K562 (cell line): ENCODE results near the gene DPEP2. TPM values are rescaled to one million over a fixed set of nuclear protein-coding genes. Genes with fewer than 3 reads are reported as not detected.

Experiments
- ATAC-seq: fragments of 200-7000 bp; cut with Tn5 transposase; 3 replicates; pipeline ENCODE4 v1.9.1; 2020; ENCODE audit warnings: moderate library complexity
- BruUV-seq: library from RNA; stranded (reverse); fragments of 400-500 nt; replicated peaks from 2 replicates; lab custom pipeline; 2021; lab: Mats Ljungman, UMichigan
- CTCF ChIA-PET: fragments of 300-600 bp; formaldehyde crosslinking; extraction: SDS; loops from one replicate; lab custom pipeline; 2021; ENCODE audit warnings: low intra/inter-chr PET ratio; lab: Yijun Ruan, JAX
- POLR2A ChIA-PET: fragments of 300-600, 350-650 bp; sonication (Branson Sonifier 250); formaldehyde crosslinking; extraction: SDS; loops from one replicate; lab custom pipeline; 2021; ENCODE audit warnings: antibody characterized with exemption, inconsistent platforms; lab: Yijun Ruan, JAX
- DNase-seq, 4 experiments: peaks; one replicate each; pipeline versions ENCODE4 v3.0.0 to v3.0.0-alpha.2; 2011 to 2018; ENCODE audit warnings: low spot score in 3 of 4, mixed read lengths in 3 of 4; ENCODE audit errors: extremely low read depth in 1 of 4
- FAIRE-seq: peaks from 2 replicates; lab custom pipeline; 2011; peaks lifted over from hg19 to GRCh38; lab: Jason Lieb, UNC
- H2AFZ ChIP-seq: 2 replicates; pipeline ENCODE4 v1.6.0; 2011; ENCODE audit warnings: low read depth, low read length, control low read depth, inconsistent platforms
- H3K27ac ChIP-seq: fragments of 200-600 bp; 3 replicates; pipeline ENCODE4 v1.8.0; 2011; ENCODE audit warnings: low read depth, mild to moderate bottlenecking, control low read depth, inconsistent platforms, low read length, moderate library complexity, mixed read lengths; ENCODE audit errors: extremely low read depth
- H3K27me3 ChIP-seq, 2 experiments: fragments of 300-600 bp in 1 of 2; 2 replicates in 1 of 2; 3 replicates in 1 of 2; pipeline versions ENCODE4 v1.6.0 to v1.8.0; 2011; ENCODE audit warnings: inconsistent platforms in 2 of 2, low read length in 2 of 2, mild to moderate bottlenecking in 1 of 2, mixed read lengths in 1 of 2, moderate library complexity in 1 of 2; ENCODE audit not compliant: control insufficient read depth in 2 of 2, insufficient read depth in 2 of 2
- H3K36me3 ChIP-seq: fragments of 300-600 bp; 3 replicates; pipeline ENCODE4 v1.8.0; 2011; ENCODE audit warnings: mild to moderate bottlenecking, low read length, inconsistent platforms; ENCODE audit not compliant: control insufficient read depth, insufficient read depth
- H3K4me1 ChIP-seq, 2 experiments: fragments of 200-600 bp in 1 of 2; replicated peaks in 1 of 2; 2 replicates in 1 of 2; 3 replicates in 1 of 2; pipeline versions ENCODE4 v1.5.1 to v1.8.0; 2011; ENCODE audit warnings: inconsistent platforms in 2 of 2, low read length in 2 of 2, mild to moderate bottlenecking in 1 of 2, mixed read lengths in 1 of 2, moderate library complexity in 1 of 2; ENCODE audit not compliant: control insufficient read depth in 2 of 2, insufficient read depth in 2 of 2
- H3K4me2 ChIP-seq: 2 replicates; pipeline ENCODE4 v1.6.1; 2011; ENCODE audit warnings: low read length, control low read depth, inconsistent platforms, mixed read lengths; ENCODE audit not compliant: insufficient read depth
- H3K4me3 ChIP-seq: fragments of 200-600 bp; sonication (generic), shearing (Covaris generic); 2 replicates; pipeline ENCODE4 v1.5.1; 2016; ENCODE audit warnings: control low read depth, inconsistent platforms
- H3K79me2 ChIP-seq: fragments of 200-600 bp; 3 replicates; pipeline ENCODE4 v1.8.0; 2011; ENCODE audit warnings: low read length, inconsistent platforms; ENCODE audit not compliant: control insufficient read depth, insufficient read depth
- H3K9ac ChIP-seq, 2 experiments: 2 replicates each; pipeline versions ENCODE4 v1.6.0 to v1.6.1; 2011; ENCODE audit warnings: low read depth in 2 of 2, low read length in 2 of 2, control low read depth in 1 of 2, inconsistent platforms in 1 of 2, mild to moderate bottlenecking in 1 of 2, mixed read lengths in 1 of 2; ENCODE audit not compliant: insufficient read depth in 1 of 2
- H3K9me1 ChIP-seq: one replicate; pipeline ENCODE4 v1.6.0; 2011; ENCODE audit warnings: inconsistent platforms, mild to moderate bottlenecking, low read length, moderate library complexity; ENCODE audit not compliant: control insufficient read depth, insufficient read depth
- H3K9me3 ChIP-seq: replicated peaks from 2 replicates; pipeline ENCODE4 v1.5.1; 2011; ENCODE audit warnings: low read depth, low read length, inconsistent platforms; ENCODE audit not compliant: control insufficient read depth, insufficient read depth
- H4K20me1 ChIP-seq: replicated peaks from 2 replicates; pipeline ENCODE4 v1.6.1; 2011; ENCODE audit warnings: low read length, inconsistent platforms, mixed read lengths; ENCODE audit not compliant: control insufficient read depth, insufficient read depth
- BRF1 ChIP-seq: IDR thresholded peaks from 3 replicates; pipeline ENCODE4 v1.6.1; 2011; ENCODE audit warnings: borderline replicate concordance, mild to moderate bottlenecking; ENCODE audit not compliant: insufficient read length; ENCODE audit errors: extremely low read depth
- EZH2 ChIP-seq: IDR thresholded peaks from 2 replicates; pipeline ENCODE4 v1.6.1; 2012; ENCODE audit warnings: low read depth, mild to moderate bottlenecking, inconsistent platforms, low read length, borderline replicate concordance
- FOXP1 ChIP-seq: sonication (generic); formaldehyde crosslinking; IDR thresholded peaks from 2 replicates; pipeline ENCODE4 v1.8.0; 2022; ENCODE audit warnings: mild to moderate bottlenecking, missing genetic modification reagents
- GATAD2B ChIP-seq: fragments of 450-650 bp; IDR thresholded peaks from 2 replicates; pipeline ENCODE4 v1.6.1; 2017; ENCODE audit warnings: mild to moderate bottlenecking, borderline replicate concordance
- GTF2A2 ChIP-seq: IDR thresholded peaks from 2 replicates; pipeline ENCODE4 v1.6.1; 2016; ENCODE audit warnings: mild to moderate bottlenecking, missing genetic modification characterization, missing compliant biosample characterization
- HNRNPL ChIP-seq: fragments of 200-400 bp; formaldehyde crosslinking; IDR thresholded peaks from 2 replicates; pipeline ENCODE4 v1.6.1; 2017; ENCODE audit warnings: low read depth, mild to moderate bottlenecking, low read length
- MEF2A ChIP-seq: IDR thresholded peaks from 2 replicates; pipeline ENCODE4 v1.6.1; 2011; ENCODE audit warnings: low read depth, mild to moderate bottlenecking, low read length, moderate library complexity; ENCODE audit not compliant: control insufficient read depth
- NR2C1 ChIP-seq, 2 experiments: fragments of 450-650 bp; IDR thresholded peaks; 2 replicates each; pipeline ENCODE4 v1.6.1; 2017; ENCODE audit warnings: mild to moderate bottlenecking in 2 of 2, antibody characterized with exemption in 1 of 2, inconsistent platforms in 1 of 2, missing compliant biosample characterization in 1 of 2, missing genetic modification characterization in 1 of 2
- TRIM24 ChIP-seq, 2 experiments: fragments of 450-650 bp; IDR thresholded peaks; 2 replicates each; pipeline ENCODE4 v1.6.1; 2016
- ZNF274 ChIP-seq: IDR thresholded peaks from 2 replicates; pipeline ENCODE4 v1.6.1; 2011; ENCODE audit warnings: low read depth, mild to moderate bottlenecking, low read length, moderate library complexity, borderline replicate concordance
- WGBS: fragments of 100-300 bp; shearing (Covaris generic); methylation state at CpG from one replicate; pipeline ENCODE4 v1.1.6; 2016; ENCODE audit warnings: low coverage, mixed read lengths; ENCODE audit not compliant: insufficient coverage; ENCODE audit errors: missing lambda C conversion rate; 5-methylcytosine and 5-hydroxymethylcytosine counted together
- in situ Hi-C: fragments of 300-500 bp; cut with MboI; formaldehyde crosslinking; loops from 4 replicates; pipeline ENCODE4 v1.15.0; 2018; ENCODE audit warnings: inconsistent platforms, mixed read lengths
- intact Hi-C: fragments of 100-400 bp; cut with micrococcal nuclease; formaldehyde crosslinking; loops from 2 replicates; pipeline ENCODE4 v1.14.2; 2022
- polyA plus RNA-seq, 8 experiments: library from polyadenylated mRNA; depleted of rRNA in 4 of 8; stranded (reverse) in 5 of 8; unstranded in 3 of 8; fragments of >200 nt; fragmentation: Nextera tagmentation in 2 of 8; fragmentation: Illumina TruSeq in 1 of 8; extraction: Ambion mirVana in 2 of 8; extraction: Trizol in 1 of 8; gene quantifications; 2 replicates each; pipeline versions ENCODE4 v1.2.1 to v1.2.3, GENCODE V29; 2011 to 2014; ENCODE audit warnings: inconsistent platforms in 1 of 8, missing spikeins in 1 of 8
- total RNA-seq, 7 experiments: library from RNA; depleted of rRNA in 6 of 7; stranded (reverse); fragments of >200 nt in 6 of 7; fragmentation: Illumina TruSeq in 2 of 7; extraction: Trizol in 2 of 7; gene quantifications; 2 replicates each; pipeline versions ENCODE4 v1.2.1 to v1.2.3, GENCODE V29; 2011 to 2021; ENCODE audit warnings: low replicate concordance in 1 of 7
- TF ChIP-seq, protein P1 (sequence below): IDR thresholded peaks from 2 replicates; pipeline ENCODE4 v1.6.1; 2016; ENCODE audit warnings: missing genetic modification characterization, missing compliant biosample characterization
- TF ChIP-seq, protein P2 (sequence below): fragments of 450-650 bp; IDR thresholded peaks from 2 replicates; pipeline ENCODE4 v1.7.0; 2016; ENCODE audit warnings: borderline replicate concordance

Gene DPEP2
- total and polyA plus RNA-seq, 9 of the 15 experiments (the other 6 are each of a cell fraction or from before 2014, with no cell fraction given), result 0.14 to 1.2 (median 0.38) TPM

DNA sequence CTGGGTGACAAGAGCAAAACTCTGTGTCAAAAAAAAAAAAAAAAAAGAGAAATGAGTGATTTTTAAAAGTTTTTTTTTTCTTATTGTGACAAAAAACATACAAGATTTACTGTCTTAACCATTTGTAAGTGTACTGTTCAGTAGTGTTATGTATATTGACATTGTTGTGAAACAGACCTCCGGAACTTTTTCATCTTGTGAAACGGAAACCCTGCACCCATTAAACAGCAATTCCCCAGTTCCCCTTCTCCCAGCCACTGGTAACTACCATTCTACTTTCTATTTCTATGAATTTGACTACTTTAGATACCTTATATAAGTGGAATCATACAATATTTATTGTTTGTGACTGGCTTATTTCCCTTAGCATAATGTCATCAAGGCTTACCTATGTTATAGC, 42.5 kb upstream of the DPEP2 start:
- FAIRE-seq (peak; percentile 37), DNase-seq (no peak), ATAC-seq (no peak)
- no peak overlapping the region for H3K9ac ChIP-seq
- no peak overlapping the region for H2AFZ ChIP-seq
- H3K4me1 ChIP-seq, result peaks cover 0 to 2% of the 10 kb centered on the region in 2 experiments; a peak in 2 of 5 replicates
- ChIA-PET POLR2A (interaction anchor here (0.8 to 1.0 kb wide), 3 partner anchors 8 to 73 kb away, joined by 4 to 5 read pairs (median 4); partner anchors contain the start of gene SLC12A4), CTCF (interaction anchor here (1.6 to 2.0 kb wide), 2 partner anchors 48 to 188 kb away, joined by 4 to 16 read pairs; no protein-coding TSS in a partner anchor)
- no peaks in the 10 kb centered on the region for H3K9me1 ChIP-seq
- TF ChIP-seq, protein P1, sequence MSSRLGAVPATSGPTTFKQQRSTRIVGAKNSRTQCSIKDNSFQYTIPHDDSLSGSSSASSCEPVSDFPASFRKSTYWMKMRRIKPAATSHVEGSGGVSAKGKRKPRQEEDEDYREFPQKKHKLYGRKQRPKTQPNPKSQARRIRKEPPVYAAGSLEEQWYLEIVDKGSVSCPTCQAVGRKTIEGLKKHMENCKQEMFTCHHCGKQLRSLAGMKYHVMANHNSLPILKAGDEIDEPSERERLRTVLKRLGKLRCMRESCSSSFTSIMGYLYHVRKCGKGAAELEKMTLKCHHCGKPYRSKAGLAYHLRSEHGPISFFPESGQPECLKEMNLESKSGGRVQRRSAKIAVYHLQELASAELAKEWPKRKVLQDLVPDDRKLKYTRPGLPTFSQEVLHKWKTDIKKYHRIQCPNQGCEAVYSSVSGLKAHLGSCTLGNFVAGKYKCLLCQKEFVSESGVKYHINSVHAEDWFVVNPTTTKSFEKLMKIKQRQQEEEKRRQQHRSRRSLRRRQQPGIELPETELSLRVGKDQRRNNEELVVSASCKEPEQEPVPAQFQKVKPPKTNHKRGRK (tag), result no peak
- TF ChIP-seq HNRNPL, result no peak
- no peak for TF ChIP-seq GTF2A2 (tag)
- TF ChIP-seq TRIM24 (IDR thresholded peaks at IDR 0.05), result no peak
- no peak for TF ChIP-seq NR2C1 (IDR thresholded peaks at IDR 0.05)
- TF ChIP-seq NR2C1 (tag; IDR thresholded peaks at IDR 0.05), result no peak
- no peak for TF ChIP-seq BRF1
- TF ChIP-seq FOXP1 (CRISPR knock-in tag), result no peak
- TF ChIP-seq EZH2, result no peak
- TF ChIP-seq ZNF274, result no peak
- TF ChIP-seq MEF2A, result no peak
- no peak for TF ChIP-seq GATAD2B
- TF ChIP-seq, protein P2, sequence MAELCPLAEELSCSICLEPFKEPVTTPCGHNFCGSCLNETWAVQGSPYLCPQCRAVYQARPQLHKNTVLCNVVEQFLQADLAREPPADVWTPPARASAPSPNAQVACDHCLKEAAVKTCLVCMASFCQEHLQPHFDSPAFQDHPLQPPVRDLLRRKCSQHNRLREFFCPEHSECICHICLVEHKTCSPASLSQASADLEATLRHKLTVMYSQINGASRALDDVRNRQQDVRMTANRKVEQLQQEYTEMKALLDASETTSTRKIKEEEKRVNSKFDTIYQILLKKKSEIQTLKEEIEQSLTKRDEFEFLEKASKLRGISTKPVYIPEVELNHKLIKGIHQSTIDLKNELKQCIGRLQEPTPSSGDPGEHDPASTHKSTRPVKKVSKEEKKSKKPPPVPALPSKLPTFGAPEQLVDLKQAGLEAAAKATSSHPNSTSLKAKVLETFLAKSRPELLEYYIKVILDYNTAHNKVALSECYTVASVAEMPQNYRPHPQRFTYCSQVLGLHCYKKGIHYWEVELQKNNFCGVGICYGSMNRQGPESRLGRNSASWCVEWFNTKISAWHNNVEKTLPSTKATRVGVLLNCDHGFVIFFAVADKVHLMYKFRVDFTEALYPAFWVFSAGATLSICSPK, result no peak
- no TSS peak for BruUV-seq
- H3K27me3 ChIP-seq, result no peaks in the 10 kb centered on the region
- H3K27ac ChIP-seq, result no peak overlapping the region
- peaks cover 33% of the 10 kb centered on the region; the same call in 2 of the 3 replicates for H3K36me3 ChIP-seq
- no peaks in the 10 kb centered on the region for H3K79me2 ChIP-seq
- H4K20me1 ChIP-seq, result no peaks in the 10 kb centered on the region
- H3K4me3 ChIP-seq, result no peak overlapping the region
- WGBS, result 85% methylated on average over 2 of the region's 2 CpGs
- no peaks in the 10 kb centered on the region for H3K9me3 ChIP-seq
- intact Hi-C loops (loop anchor here (5.0 to 10.0 kb wide), 4 partner anchors 104 to 369 kb away; partner anchors contain the start of genes NRN1L and PSMB10), in situ Hi-C loops (loop anchor here (10.0 kb wide), 2 partner anchors 227 to 367 kb away; no protein-coding TSS in a partner anchor)
- H3K4me2 ChIP-seq, result no peak overlapping the region
